GM12801 (cell line): ENCODE results near the gene FAXC.

Source experiments
- CTCF ChIP-seq: IDR thresholded peaks from one replicate; pipeline ENCODE4 v1.5.1; 2011; ENCODE audit warnings: control low read depth; ENCODE audit not compliant: insufficient read length; ENCODE audit errors: extremely low read depth

FAXC gene

GRCh38 chr6:99253271-99253670 lies 96.2 kb downstream of the FAXC start:
- no peak for TF ChIP-seq CTCF

- TF ChIP-seq CTCF: no peak
Measured at GRCh38 chr6:99252421-99252820, 97.1 kb downstream of the FAXC start.

DNA sequence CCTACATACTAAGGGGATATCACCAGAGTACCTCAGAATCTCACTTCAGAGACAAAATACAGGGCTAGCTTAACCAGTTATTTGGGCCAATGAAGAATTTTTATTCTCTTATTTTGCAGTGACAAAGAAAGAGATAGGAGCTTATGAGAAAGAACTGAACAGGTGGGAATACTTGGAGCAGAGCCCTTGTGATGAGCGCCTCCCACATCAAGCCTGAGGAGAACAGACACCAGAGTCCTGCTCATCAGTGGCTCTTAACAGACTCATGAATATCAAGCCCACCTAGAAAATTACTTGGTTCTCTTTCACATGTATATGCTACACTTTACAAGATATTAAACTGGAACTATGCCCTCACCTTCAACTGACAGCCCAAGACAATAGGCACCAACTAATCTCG lies 99.0 kb downstream of the FAXC start:
- TF ChIP-seq CTCF: no peak

DNA sequence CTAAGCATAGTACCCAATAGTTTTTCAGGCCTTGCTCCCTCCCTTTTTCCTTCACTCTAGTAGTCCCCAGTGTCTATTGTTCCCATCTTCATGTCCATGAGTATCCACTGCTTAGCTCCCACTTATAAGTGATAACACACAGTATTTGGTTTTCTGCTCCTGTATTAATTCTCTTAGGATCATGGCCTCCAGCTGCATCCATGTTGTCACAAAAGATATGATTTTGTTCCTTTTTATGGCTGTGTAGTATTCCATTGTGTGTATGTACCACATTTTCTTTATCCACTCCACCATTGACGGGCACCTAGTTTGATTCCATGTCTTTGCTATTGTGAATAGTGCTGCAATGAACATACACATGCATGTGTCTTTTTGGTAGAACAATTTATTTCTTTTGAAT lies 102.9 kb downstream of the FAXC start:
- no peak for TF ChIP-seq CTCF

DNA sequence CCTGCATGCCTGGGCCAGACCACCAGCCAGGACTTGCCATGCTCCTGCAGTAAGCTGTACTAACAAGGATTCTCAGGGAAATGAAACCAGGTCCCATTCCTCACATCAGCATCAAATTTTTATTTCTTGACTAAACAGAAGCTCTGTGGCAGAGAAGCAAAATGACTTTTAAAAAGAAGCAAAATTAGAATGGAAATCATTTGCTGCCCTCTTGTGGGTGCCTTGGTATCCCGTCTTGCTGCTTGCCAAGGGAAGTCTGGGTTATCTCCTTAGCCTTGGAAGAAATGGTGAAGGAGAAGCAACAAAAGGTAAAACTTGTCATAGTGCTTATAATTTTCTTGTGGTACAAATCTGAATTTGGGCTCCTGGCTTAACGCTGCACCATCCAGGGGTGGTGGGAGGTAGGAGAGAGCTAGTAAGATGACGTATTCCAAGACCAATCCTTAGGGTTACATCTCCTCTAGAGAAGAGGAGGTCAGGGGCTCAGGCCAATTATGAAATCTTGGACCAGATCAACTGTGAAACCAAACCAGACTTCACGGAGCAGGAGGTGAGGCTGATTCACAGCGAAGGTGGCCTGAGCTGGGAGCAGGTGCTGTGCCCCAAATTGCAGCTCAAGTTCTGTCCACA lies 107.5 kb downstream of the FAXC start:
- no peak for TF ChIP-seq CTCF

- TF ChIP-seq CTCF: no peak
Measured at GRCh38 chr6:99236010-99236409, 113.5 kb downstream of the FAXC start.

GRCh38 chr6:99233219-99233618 lies 116.3 kb downstream of the FAXC start:
- no peak for TF ChIP-seq CTCF
